T-helper 1 cell (primary cell): Measurements from ENCODE around the gene SNX25.
"Not testable (repeated sequence)": the region's sequence is repeated elsewhere in the genome, so short reads cannot be mapped to it uniquely, and the experiment has no call there.

ENCODE experiments used
- DNase-seq, 5 donors: peaks; one replicate each; pipeline ENCODE4 v3.0.0-alpha.2; 2012 to 2020

SNX25 gene

GRCh38 chr4:185205073-185205472 lies 4.3 kb upstream of the SNX25 start:
- not testable (repeated sequence) for DNase-seq

GRCh38 chr4:185205697-185206342 lies 3.6 kb upstream of the SNX25 start:
- no peak for DNase-seq

- no peak for DNase-seq
Observed at GRCh38 chr4:185207466-185207865, 1.9 kb upstream of the SNX25 start.

GRCh38 chr4:185209852-185210101 lies 379 bp downstream of the SNX25 start:
- not testable (repeated sequence) for DNase-seq

- DNase-seq = peak; percentile 16 to 43 (median 29)
Observed at GRCh38 chr4:185210102-185210981, 944 bp downstream of the SNX25 start.

- DNase-seq = no peak
Observed at GRCh38 chr4:185211035-185211434, 1.6 kb downstream of the SNX25 start.

- DNase-seq = no peak
Observed at GRCh38 chr4:185211641-185212040, 2.2 kb downstream of the SNX25 start.

GRCh38 chr4:185212581-185212980 lies 3.2 kb downstream of the SNX25 start:
- no peak for DNase-seq

- no peak for DNase-seq
Observed at GRCh38 chr4:185213877-185214276, 4.5 kb downstream of the SNX25 start.

- no peak for DNase-seq
Observed at GRCh38 chr4:185215261-185215660, 5.9 kb downstream of the SNX25 start.

- no peak for DNase-seq
Observed at GRCh38 chr4:185217408-185217975, 8.1 kb downstream of the SNX25 start.

GRCh38 chr4:185218312-185218711 lies 8.9 kb downstream of the SNX25 start:
- DNase-seq = no peak

GRCh38 chr4:185219551-185220344 lies 10.3 kb downstream of the SNX25 start:
- DNase-seq = no peak

- no peak for DNase-seq
Observed at GRCh38 chr4:185221491-185221890, 12.1 kb downstream of the SNX25 start.

- no peak for DNase-seq
Observed at GRCh38 chr4:185221912-185222311, 12.5 kb downstream of the SNX25 start.

GRCh38 chr4:185222598-185222997 lies 13.2 kb downstream of the SNX25 start:
- no peak for DNase-seq

GRCh38 chr4:185224597-185224996 lies 15.2 kb downstream of the SNX25 start:
- DNase-seq = no peak

GRCh38 chr4:185225940-185226339 lies 16.5 kb downstream of the SNX25 start:
- no peak for DNase-seq

- DNase-seq = no peak
Observed at GRCh38 chr4:185227131-185227551, 17.7 kb downstream of the SNX25 start.

GRCh38 chr4:185227713-185228278 lies 18.4 kb downstream of the SNX25 start:
- DNase-seq = no peak

- no peak for DNase-seq
Observed at GRCh38 chr4:185229021-185229818, 19.8 kb downstream of the SNX25 start.

GRCh38 chr4:185232370-185232769 lies 23.0 kb downstream of the SNX25 start:
- DNase-seq = no peak
